ENCODE measurements around the gene ATF7.

Gene ATF7

GRCh38 chr12:53467880-53468279 lies 158.3 kb downstream of the ATF7 start:
- in situ Hi-C loops (cut with HindIII; ENCODE audit: low sequenced_read_pairs), result no loop called here

- in situ Hi-C loops (cut with HindIII; ENCODE audit: low sequenced_read_pairs), result no loop called here
These were observed 159.1 kb downstream of the ATF7 start for GRCh38 chr12:53467082-53467481.

- in situ Hi-C loops (cut with HindIII; ENCODE audit: low sequenced_read_pairs), result no loop called here
These were observed 159.5 kb downstream of the ATF7 start for GRCh38 chr12:53466640-53467039.

DNA sequence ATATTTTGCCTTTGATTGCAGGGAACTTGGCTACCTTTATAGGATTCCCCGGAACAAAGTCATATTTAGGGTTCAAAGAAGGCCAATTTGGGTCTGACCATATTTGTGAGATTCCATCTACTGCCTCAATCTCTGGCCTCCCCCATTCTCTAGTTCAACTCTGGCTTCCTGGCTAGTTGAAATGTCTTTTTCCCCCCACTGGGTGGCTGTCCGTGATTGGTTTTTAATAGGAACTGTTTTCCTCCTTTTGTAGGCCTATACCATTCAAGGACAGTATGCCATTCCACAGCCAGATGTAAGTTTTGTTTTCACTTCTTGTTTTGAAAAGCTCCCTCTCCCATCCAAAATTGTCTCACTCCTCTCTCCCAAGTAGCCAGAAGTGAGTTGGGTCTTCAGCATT lies 160.5 kb downstream of the ATF7 start:
- in situ Hi-C loops (cut with HindIII; ENCODE audit: low sequenced_read_pairs), result no loop called here

- in situ Hi-C loops (cut with HindIII; ENCODE audit: low sequenced_read_pairs), result no loop called here
These were observed 161.3 kb downstream of the ATF7 start for GRCh38 chr12:53464685-53465418.

DNA sequence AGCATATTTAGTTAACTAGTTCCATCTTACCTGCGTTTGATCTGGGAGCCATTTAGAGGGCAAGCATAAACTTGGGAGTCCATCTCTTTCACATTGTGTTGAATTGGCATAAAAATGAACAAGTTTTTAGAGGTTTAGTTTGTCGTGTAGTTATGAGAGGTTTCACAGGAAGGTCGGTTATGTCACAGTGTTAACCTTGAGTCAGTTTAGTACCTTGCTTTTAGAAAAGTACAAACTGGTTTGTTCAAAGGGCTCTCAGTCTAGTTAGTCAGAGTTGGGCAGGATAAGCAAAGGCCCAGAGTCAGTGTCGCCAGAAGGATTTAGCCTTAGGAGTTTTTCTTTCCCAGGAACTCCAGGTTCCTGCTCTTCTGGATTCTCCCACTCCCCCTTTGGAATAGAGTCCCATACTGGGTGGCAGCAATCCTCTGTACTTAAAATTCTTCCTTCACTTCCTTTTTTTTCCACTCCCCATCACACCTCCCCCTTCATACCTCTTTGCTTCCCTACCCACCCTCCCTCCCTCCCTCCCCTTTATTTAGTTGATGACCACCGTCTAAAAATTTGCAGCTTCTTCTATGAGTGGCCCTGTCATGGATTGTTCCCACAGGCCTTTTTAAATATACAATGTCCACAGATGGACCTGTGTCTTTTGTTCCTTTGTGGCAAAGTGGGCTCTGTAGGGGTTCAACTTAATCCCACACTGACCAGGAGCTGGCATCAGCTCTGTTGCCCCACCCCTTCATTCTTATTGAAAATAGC lies 162.2 kb downstream of the ATF7 start:
- in situ Hi-C loops (cut with HindIII; ENCODE audit: low sequenced_read_pairs), result no loop called here

DNA sequence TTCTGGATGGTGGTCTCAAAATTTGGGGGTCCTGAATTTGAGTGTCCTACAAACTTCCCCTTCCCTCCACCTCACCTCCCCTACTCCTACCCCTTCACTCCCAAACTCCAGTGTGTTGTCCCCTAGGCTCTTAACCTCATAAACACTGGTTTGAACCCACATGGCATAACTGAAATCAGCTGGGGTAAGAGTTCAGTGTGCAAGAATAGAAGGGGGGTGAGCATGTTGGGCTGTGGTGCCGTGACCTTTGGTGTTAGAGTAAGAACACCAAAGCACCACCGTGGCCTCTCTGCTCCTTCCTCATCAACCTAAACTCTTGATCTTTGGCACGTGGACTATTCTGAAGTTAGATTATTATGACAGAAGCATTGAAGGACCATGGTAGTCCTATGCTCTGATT lies 163.2 kb downstream of the ATF7 start:
- in situ Hi-C loops (cut with HindIII; ENCODE audit: low sequenced_read_pairs), result no loop called here

DNA sequence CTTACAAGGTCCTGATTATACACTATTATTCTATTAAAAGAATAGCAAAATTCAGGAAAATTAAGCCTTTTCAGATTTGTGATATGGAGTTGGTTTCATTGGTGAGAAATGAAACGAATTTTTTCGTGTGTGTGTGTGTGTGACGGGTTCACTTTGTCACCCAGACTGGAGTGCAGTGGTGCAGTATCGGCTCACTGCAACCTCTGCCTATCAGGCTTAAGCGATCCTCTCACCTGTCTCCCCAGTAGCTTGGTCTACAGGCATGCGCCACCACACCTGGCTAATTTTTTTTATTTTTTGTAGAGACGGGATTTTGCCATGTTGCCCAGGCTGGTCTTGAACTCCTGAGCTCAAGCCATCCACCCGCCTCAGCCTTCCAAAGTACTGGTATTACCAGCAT lies 164.6 kb downstream of the ATF7 start:
- in situ Hi-C loops (cut with HindIII; ENCODE audit: low sequenced_read_pairs), result no loop called here

DNA sequence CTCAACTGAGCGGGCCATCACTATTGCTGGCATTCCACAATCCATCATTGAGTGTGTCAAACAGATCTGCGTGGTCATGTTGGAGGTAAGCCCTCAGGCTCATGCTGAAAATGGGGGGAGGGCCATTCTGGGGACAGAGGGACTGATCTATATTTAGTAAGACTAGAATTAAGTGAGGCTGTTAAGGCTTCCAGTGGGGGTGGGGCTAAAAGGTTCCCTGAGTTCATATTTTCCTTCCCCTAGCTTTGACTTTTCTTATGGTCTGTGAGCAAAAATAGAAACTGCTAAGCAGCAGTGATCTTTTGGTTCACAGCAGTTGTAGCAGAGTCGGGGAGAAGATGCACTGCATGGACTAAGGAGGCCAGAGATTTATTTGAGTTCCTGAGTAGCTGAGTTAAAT lies 165.1 kb downstream of the ATF7 start:
- in situ Hi-C loops (cut with HindIII; ENCODE audit: low sequenced_read_pairs), result no loop called here

DNA sequence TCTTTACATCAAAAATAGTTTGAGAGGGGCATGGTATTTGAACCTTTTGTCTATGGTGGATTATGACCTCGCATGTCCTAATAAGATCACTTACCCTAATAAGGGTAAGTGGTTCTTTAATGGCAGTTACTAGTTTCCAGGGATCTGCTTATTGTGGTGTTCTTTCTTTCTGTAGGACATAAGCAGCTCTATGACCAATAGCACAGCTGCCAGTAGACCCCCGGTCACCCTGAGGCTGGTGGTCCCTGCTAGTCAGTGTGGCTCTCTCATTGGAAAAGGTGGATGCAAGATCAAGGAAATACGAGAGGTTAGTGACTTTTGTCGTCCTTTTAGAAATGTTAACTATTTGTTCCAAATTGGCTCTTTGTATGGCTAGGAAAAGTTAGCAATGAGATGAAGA lies 167.1 kb downstream of the ATF7 start:
- in situ Hi-C loops (cut with HindIII; ENCODE audit: low sequenced_read_pairs), result no loop called here

Data from endothelial cell of hepatic sinusoid (primary cell).